B cell (primary cell): Measurements from ENCODE around the gene BDP1. TPM values are rescaled to one million over a fixed set of nuclear protein-coding genes. Genes with fewer than 3 reads are reported as not detected.
"Not testable (repeated sequence)": the region's sequence is repeated elsewhere in the genome, so short reads cannot be mapped to it uniquely, and the experiment has no call there.

ENCODE experiments used
- ATAC-seq: fragments of 200-7000 bp; cut with Tn5 transposase; one replicate; pipeline ENCODE4 v1.10.0; 2021; ENCODE audit warnings: low read depth, mild to moderate bottlenecking, moderate number of reproducible peaks, moderate library complexity
- CTCF ChIA-PET: fragments of 350-600 bp; sonication (Branson Sonifier 250); formaldehyde crosslinking; loops from one replicate; lab custom pipeline; 2021; ENCODE audit warnings: antibody characterized with exemption, inconsistent platforms; lab: Charles Lee
- POLR2A ChIA-PET: fragments of 350-600 bp; sonication (Branson Sonifier 250); formaldehyde crosslinking; loops from one replicate; lab custom pipeline; 2021; ENCODE audit warnings: antibody characterized with exemption; lab: Charles Lee
- DNase-seq: peaks from one replicate; pipeline ENCODE4 v3.0.0; 2013
- H2AFZ ChIP-seq: 2 replicates; pipeline ENCODE4 v1.6.1; 2012; ENCODE audit warnings: mild to moderate bottlenecking, low read depth, low read length; ENCODE audit not compliant: insufficient read depth, poor library complexity, severe bottlenecking
- H3K27ac ChIP-seq, 2 donors: 1 replicate in 1 of 2; 2 replicates in 1 of 2; pipeline ENCODE4 v1.5.1; 2012 to 2013; ENCODE audit warnings: low read length in 2 of 2, mild to moderate bottlenecking in 2 of 2, moderate library complexity in 1 of 2
- H3K27me3 ChIP-seq, 4 experiments: fragments of 200-600 bp in 1 of 4; sonication (generic) in 1 of 4; replicated peaks in 1 of 4; 1 replicate in 2 of 4; 2 replicates in 2 of 4; pipeline versions ENCODE4 v1.6.1 to v1.7.0; 2013 to 2016; ENCODE audit warnings: low read length in 3 of 4, mild to moderate bottlenecking in 2 of 4, mixed read lengths in 1 of 4, moderate library complexity in 1 of 4; ENCODE audit not compliant: insufficient read depth in 4 of 4, control insufficient read depth in 3 of 4; ENCODE audit errors: control extremely low read depth in 1 of 4
- H3K36me3 ChIP-seq, 2 experiments: replicated peaks in 1 of 2; 1 replicate in 1 of 2; 2 replicates in 1 of 2; pipeline versions ENCODE4 v1.6.1 to v1.7.1; 2013; ENCODE audit warnings: low read length in 1 of 2; ENCODE audit not compliant: insufficient read depth in 2 of 2, control insufficient read depth in 1 of 2; ENCODE audit errors: control extremely low read depth in 1 of 2, extremely low read depth in 1 of 2
- H3K4me1 ChIP-seq, 2 donors: fragments of 200-600 bp in 1 of 2; sonication (generic) in 1 of 2; 1 replicate in 1 of 2; 2 replicates in 1 of 2; pipeline versions ENCODE4 v1.5.1 to v1.6.1; 2013 to 2017; ENCODE audit warnings: low read length in 2 of 2; ENCODE audit not compliant: control insufficient read depth in 2 of 2, insufficient read depth in 2 of 2
- H3K4me2 ChIP-seq: replicated peaks from 2 replicates; pipeline ENCODE3; 2012; ENCODE audit warnings: mild to moderate bottlenecking, low read depth, low read length; ENCODE audit not compliant: poor library complexity, severe bottlenecking
- H3K4me3 ChIP-seq, 5 experiments: fragments of 200-600 bp in 1 of 5; sonication (generic) in 1 of 5; 1 replicate in 3 of 5; 2 replicates in 2 of 5; pipeline versions ENCODE4 v1.5.1 to v1.7.0; 2011 to 2016; ENCODE audit warnings: low read length in 4 of 5, mild to moderate bottlenecking in 4 of 5, low read depth in 2 of 5, control low read depth in 1 of 5, moderate library complexity in 1 of 5; ENCODE audit not compliant: insufficient read depth in 1 of 5; ENCODE audit errors: control extremely low read depth in 1 of 5, extremely low read depth in 1 of 5
- H3K79me2 ChIP-seq: fragments of 200-600 bp; sonication (generic); one replicate; pipeline ENCODE4 v1.6.0; 2016; ENCODE audit warnings: low read length; ENCODE audit not compliant: control insufficient read depth, insufficient read depth
- H3K9ac ChIP-seq: fragments of 200-600 bp; sonication (generic); 2 replicates; pipeline ENCODE4 v1.6.1; 2017; ENCODE audit warnings: mild to moderate bottlenecking, low read length, moderate library complexity
- H3K9me3 ChIP-seq, 3 donors: one replicate each; pipeline versions ENCODE4 v1.6.1 to v1.7.1; 2013; ENCODE audit warnings: low read length in 2 of 3; ENCODE audit not compliant: control insufficient read depth in 2 of 3, insufficient read depth in 1 of 3; ENCODE audit errors: control extremely low read depth in 1 of 3
- H4K20me1 ChIP-seq: 2 replicates; pipeline ENCODE4 v1.6.0; 2012; ENCODE audit warnings: mild to moderate bottlenecking, low read length; ENCODE audit not compliant: insufficient read depth, control insufficient read depth, poor library complexity, severe bottlenecking
- H3K27ac Mint-ChIP-seq: one replicate; pipeline ENCODE4 v1.8.0; 2021; ENCODE audit warnings: mixed read lengths
- H3K27me3 Mint-ChIP-seq: one replicate; pipeline ENCODE4 v1.8.0; 2021; ENCODE audit warnings: mixed read lengths
- H3K4me1 Mint-ChIP-seq: one replicate; pipeline ENCODE4 v1.8.0; 2021; ENCODE audit warnings: mixed read lengths
- H3K4me3 Mint-ChIP-seq: one replicate; pipeline ENCODE4 v1.8.0; 2021; ENCODE audit warnings: mixed read lengths
- H3K9me3 Mint-ChIP-seq: one replicate; pipeline ENCODE4 v1.8.0; 2022; ENCODE audit warnings: mixed read lengths; ENCODE audit not compliant: insufficient read depth
- CTCF ChIP-seq: fragments of 200-600 bp; IDR thresholded peaks from one replicate; pipeline ENCODE4 v1.8.0; 2022; ENCODE audit warnings: antibody characterized with exemption, mild to moderate bottlenecking
- EZH2 ChIP-seq: IDR thresholded peaks from 2 replicates; pipeline ENCODE4 v1.6.1; 2012; ENCODE audit warnings: borderline replicate concordance, low read depth, mild to moderate bottlenecking, moderate library complexity, low read length; ENCODE audit not compliant: insufficient read depth, poor library complexity, severe bottlenecking
- WGBS: methylation state at CpG from one replicate; pipeline ENCODE4 v1.1.5; 2013; ENCODE audit warnings: missing lambda C conversion rate; ENCODE audit not compliant: insufficient coverage; 5-methylcytosine and 5-hydroxymethylcytosine counted together
- intact Hi-C: fragments of 100-400 bp; cut with micrococcal nuclease; formaldehyde crosslinking; loops from one replicate; pipeline ENCODE4 v1.10.0; 2022
- polyA plus RNA-seq: library from polyadenylated mRNA; depleted of rRNA; stranded (reverse); fragments of >200 nt; gene quantifications from 2 replicates; pipeline ENCODE4 v1.2.3, GENCODE V29; 2012
- total RNA-seq, 2 donors: library from RNA; stranded (reverse); fragments of 120-200 nt in 1 of 2; gene quantifications; 1 replicate in 1 of 2; 2 replicates in 1 of 2; pipeline versions ENCODE4 v1.2.3 to v1.2.4, GENCODE V29; 2013 to 2022

BDP1 gene
- total and polyA plus RNA-seq, 2 donors (not counting 1 experiment from before 2014, with no cell fraction given): 7.9 to 59.4 TPM

GRCh38 chr5:71569748-71570509, 114.5 kb downstream of the BDP1 start:
- ChIA-PET CTCF (no interaction called here), POLR2A (no interaction called here)
- Histone ChIP-seq H2AFZ (no peak overlapping the region), H3K27ac (no peak overlapping the region), H3K9me3 (no peaks in the 10 kb centered on the region), H3K4me1 (no peaks in the 10 kb centered on the region), H3K27me3 (no peaks in the 10 kb centered on the region), H4K20me1 (no peaks in the 10 kb centered on the region), H3K36me3 (peaks cover 1 to 14% of the 10 kb centered on the region in 2 experiments), H3K79me2 (no peaks in the 10 kb centered on the region), H3K4me3 (no peak overlapping the region), H3K4me2 (no peak overlapping the region), H3K9ac (no peak overlapping the region)
- no peak for TF ChIP-seq EZH2
- TF ChIP-seq CTCF: no peak
- no peaks in the 10 kb centered on the region for H3K4me1 Mint-ChIP-seq
- DNase-seq (no peak), ATAC-seq (no peak)
- H3K4me3 Mint-ChIP-seq: no peak overlapping the region
- no peak overlapping the region for H3K27ac Mint-ChIP-seq
- WGBS: 100% methylated on average over 1 of the region's 5 CpGs
- H3K9me3 Mint-ChIP-seq: no peaks in the 10 kb centered on the region
- no peaks in the 10 kb centered on the region for H3K27me3 Mint-ChIP-seq
- intact Hi-C loops: no loop called here

- H3K9ac ChIP-seq, ATAC-seq, H3K27ac Mint-ChIP-seq, H3K79me2 ChIP-seq, intact Hi-C loops, H3K4me1 ChIP-seq, H3K4me3 ChIP-seq, H3K9me3 Mint-ChIP-seq, H3K4me1 Mint-ChIP-seq, DNase-seq, H2AFZ ChIP-seq, H3K27me3 ChIP-seq, CTCF ChIA-PET, POLR2A ChIA-PET, H3K4me2 ChIP-seq, H4K20me1 ChIP-seq, H3K9me3 ChIP-seq, H3K4me3 Mint-ChIP-seq, H3K27me3 Mint-ChIP-seq, H3K27ac ChIP-seq, H3K36me3 ChIP-seq: not testable (repeated sequence)
- 100% methylated on average over 3 of the region's 7 CpGs for WGBS
These were observed 116.4 kb downstream of the BDP1 start for GRCh38 chr5:71571811-71572210.
